Fibroblast of mammary gland (primary cell): ENCODE measurements around the gene CTIF.
"Not testable (repeated sequence)": the region's sequence is repeated elsewhere in the genome, so short reads cannot be mapped to it uniquely, and the experiment has no call there.

ENCODE experiments used
- DNase-seq: peaks from one replicate; pipeline ENCODE4 v3.0.0-alpha.2; 2010; ENCODE audit warnings: low read depth
- H3K4me3 ChIP-seq: 2 replicates; pipeline ENCODE4 v1.5.1; 2011; ENCODE audit warnings: low read depth, mild to moderate bottlenecking, low read length, moderate library complexity; ENCODE audit not compliant: control insufficient read depth
- CTCF ChIP-seq: conservative IDR thresholded peaks from 2 replicates; pipeline ENCODE4 v1.5.1; 2011; ENCODE audit warnings: low read depth, low read length, inconsistent platforms; ENCODE audit not compliant: control insufficient read depth, insufficient read depth

The CTIF gene

GRCh38 chr18:48643262-48643661 lies 104.4 kb downstream of the CTIF start:
- TF ChIP-seq CTCF, result no peak
- DNase-seq, result no peak
- H3K4me3 ChIP-seq, result no peak overlapping the region

GRCh38 chr18:48644029-48644428 lies 105.2 kb downstream of the CTIF start:
- H3K4me3 ChIP-seq, result no peak overlapping the region
- TF ChIP-seq CTCF, result no peak
- DNase-seq, result no peak

GRCh38 chr18:48645427-48646002 lies 106.7 kb downstream of the CTIF start:
- H3K4me3 ChIP-seq, result no peak overlapping the region
- TF ChIP-seq CTCF, result no peak
- DNase-seq, result no peak

- H3K4me3 ChIP-seq, result no peak overlapping the region
- no peak for DNase-seq
- TF ChIP-seq CTCF, result no peak
These were observed 108.1 kb downstream of the CTIF start for GRCh38 chr18:48646976-48647375.

GRCh38 chr18:48649231-48649630 lies 110.4 kb downstream of the CTIF start:
- no peak overlapping the region for H3K4me3 ChIP-seq
- no peak for DNase-seq
- no peak for TF ChIP-seq CTCF

GRCh38 chr18:48654591-48654990 lies 115.8 kb downstream of the CTIF start:
- H3K4me3 ChIP-seq, result not testable (repeated sequence)

GRCh38 chr18:48655508-48655907 lies 116.7 kb downstream of the CTIF start:
- no peak for TF ChIP-seq CTCF
- no peak overlapping the region for H3K4me3 ChIP-seq
- DNase-seq, result no peak

More at GRCh38 chr18:48654591-48654990, 115.8 kb downstream of the CTIF start:
- not testable (repeated sequence) for DNase-seq
